ENCODE measurements around the gene ST8SIA5. TPM values are rescaled to one million over a fixed set of nuclear protein-coding genes. Genes with fewer than 3 reads are reported as not detected.

The ST8SIA5 gene
- total RNA-seq, 2 experiments from 2014 or later, result not detected

- Mint-ChIP-seq H3K4me3 (no peak overlapping the region), H3K4me1 (no peaks in the 10 kb centered on the region), H3K27me3 (peaks cover 7% of the 10 kb centered on the region), H3K27ac (no peak overlapping the region), H3K9me3 (peaks cover 2% of the 10 kb centered on the region), H3K36me3 (ENCODE audit: low read depth) (no peaks in the 10 kb centered on the region)
- ChIA-PET POLR2A (no interaction called here), CTCF (no interaction called here)
- DNase-seq, result no peak
Measured at GRCh38 chr18:46732201-46732600, 24.7 kb downstream of the ST8SIA5 start.

- Mint-ChIP-seq H3K27me3 (peaks cover 3% of the 10 kb centered on the region), H3K4me3 (no peak overlapping the region), H3K4me1 (no peaks in the 10 kb centered on the region), H3K36me3 (ENCODE audit: low read depth) (no peaks in the 10 kb centered on the region), H3K9me3 (peaks cover 2% of the 10 kb centered on the region), H3K27ac (no peak overlapping the region)
- ChIA-PET POLR2A (no interaction called here), CTCF (no interaction called here)
- DNase-seq, result no peak
Measured at GRCh38 chr18:46731316-46731715, 25.5 kb downstream of the ST8SIA5 start.

- Mint-ChIP-seq H3K36me3 (ENCODE audit: low read depth) (no peaks in the 10 kb centered on the region), H3K4me1 (no peaks in the 10 kb centered on the region), H3K9me3 (peaks cover 2% of the 10 kb centered on the region), H3K27ac (no peak overlapping the region), H3K27me3 (no peaks in the 10 kb centered on the region), H3K4me3 (no peak overlapping the region)
- DNase-seq, result no peak
- ChIA-PET POLR2A (no interaction called here), CTCF (no interaction called here)
Measured at GRCh38 chr18:46728219-46728930, 28.5 kb downstream of the ST8SIA5 start.

- ChIA-PET CTCF (no interaction called here), POLR2A (no interaction called here)
- Mint-ChIP-seq H3K4me1 (no peaks in the 10 kb centered on the region), H3K27me3 (no peaks in the 10 kb centered on the region), H3K9me3 (peaks cover 2% of the 10 kb centered on the region), H3K27ac (no peak overlapping the region), H3K36me3 (ENCODE audit: low read depth) (no peaks in the 10 kb centered on the region), H3K4me3 (no peak overlapping the region)
- no peak for DNase-seq
Measured at GRCh38 chr18:46727177-46727576, 29.7 kb downstream of the ST8SIA5 start.

GRCh38 chr18:46725310-46725709 is 31.5 kb downstream of the ST8SIA5 start:
- Mint-ChIP-seq H3K27ac (no peak overlapping the region), H3K36me3 (ENCODE audit: low read depth) (no peaks in the 10 kb centered on the region), H3K4me3 (no peak overlapping the region), H3K9me3 (peaks cover 2% of the 10 kb centered on the region), H3K4me1 (no peaks in the 10 kb centered on the region), H3K27me3 (no peaks in the 10 kb centered on the region)
- ChIA-PET CTCF (no interaction called here), POLR2A (no interaction called here)
- no peak for DNase-seq

- Mint-ChIP-seq H3K4me3 (no peak overlapping the region), H3K9me3 (no peaks in the 10 kb centered on the region), H3K27me3 (peaks cover 5% of the 10 kb centered on the region), H3K36me3 (ENCODE audit: low read depth) (no peaks in the 10 kb centered on the region), H3K4me1 (no peaks in the 10 kb centered on the region), H3K27ac (no peak overlapping the region)
- CTCF ChIA-PET, result no interaction called here
- POLR2A ChIA-PET, result no interaction called here
- no peak for DNase-seq
Measured at GRCh38 chr18:46723856-46724415, 32.9 kb downstream of the ST8SIA5 start.

- Mint-ChIP-seq H3K4me1 (no peaks in the 10 kb centered on the region), H3K36me3 (ENCODE audit: low read depth) (no peaks in the 10 kb centered on the region), H3K4me3 (no peak overlapping the region), H3K9me3 (no peaks in the 10 kb centered on the region), H3K27me3 (peaks cover 5% of the 10 kb centered on the region), H3K27ac (no peak overlapping the region)
- CTCF ChIA-PET, result no interaction called here
- DNase-seq, result no peak
- POLR2A ChIA-PET, result no interaction called here
Measured at GRCh38 chr18:46722051-46722450, 34.8 kb downstream of the ST8SIA5 start.

- Mint-ChIP-seq H3K4me1 (no peaks in the 10 kb centered on the region), H3K4me3 (no peak overlapping the region), H3K36me3 (ENCODE audit: low read depth) (no peaks in the 10 kb centered on the region), H3K27me3 (peaks cover 5% of the 10 kb centered on the region), H3K27ac (no peak overlapping the region), H3K9me3 (no peaks in the 10 kb centered on the region)
- ChIA-PET CTCF (no interaction called here), POLR2A (no interaction called here)
- DNase-seq, result no peak
Measured at GRCh38 chr18:46721331-46721730, 35.5 kb downstream of the ST8SIA5 start.

- no peaks in the 10 kb centered on the region for H3K36me3 Mint-ChIP-seq (ENCODE audit: low read depth)
- no peaks in the 10 kb centered on the region for H3K9me3 Mint-ChIP-seq
- no peak overlapping the region for H3K4me3 Mint-ChIP-seq
- H3K4me1 Mint-ChIP-seq, result no peaks in the 10 kb centered on the region
- no peak overlapping the region for H3K27ac Mint-ChIP-seq
- ChIA-PET CTCF (no interaction called here), POLR2A (no interaction called here)
- peaks cover 5% of the 10 kb centered on the region for H3K27me3 Mint-ChIP-seq
- DNase-seq, result no peak
Measured at GRCh38 chr18:46720521-46720920, 36.3 kb downstream of the ST8SIA5 start.

- ChIA-PET POLR2A (no interaction called here), CTCF (no interaction called here)
- H3K4me1 Mint-ChIP-seq, result no peaks in the 10 kb centered on the region
- peaks cover 5% of the 10 kb centered on the region for H3K27me3 Mint-ChIP-seq
- H3K9me3 Mint-ChIP-seq, result no peaks in the 10 kb centered on the region
- H3K27ac Mint-ChIP-seq, result no peak overlapping the region
- no peak overlapping the region for H3K4me3 Mint-ChIP-seq
- H3K36me3 Mint-ChIP-seq (ENCODE audit: low read depth), result no peaks in the 10 kb centered on the region
- DNase-seq, result no peak
Measured at GRCh38 chr18:46720092-46720491, 36.8 kb downstream of the ST8SIA5 start.

GRCh38 chr18:46719388-46719787 is 37.5 kb downstream of the ST8SIA5 start:
- no peaks in the 10 kb centered on the region for H3K36me3 Mint-ChIP-seq (ENCODE audit: low read depth)
- H3K9me3 Mint-ChIP-seq, result no peaks in the 10 kb centered on the region
- no peak for DNase-seq
- H3K4me3 Mint-ChIP-seq, result no peak overlapping the region
- CTCF ChIA-PET, result no interaction called here
- no peaks in the 10 kb centered on the region for H3K4me1 Mint-ChIP-seq
- H3K27me3 Mint-ChIP-seq, result peaks cover 5% of the 10 kb centered on the region
- H3K27ac Mint-ChIP-seq, result no peak overlapping the region
- POLR2A ChIA-PET, result no interaction called here

- DNase-seq, result no peak
- CTCF ChIA-PET, result no interaction called here
- Mint-ChIP-seq H3K4me1 (no peaks in the 10 kb centered on the region), H3K4me3 (no peak overlapping the region), H3K9me3 (no peaks in the 10 kb centered on the region), H3K27ac (no peak overlapping the region), H3K36me3 (ENCODE audit: low read depth) (no peaks in the 10 kb centered on the region), H3K27me3 (peaks cover 5% of the 10 kb centered on the region)
- POLR2A ChIA-PET, result no interaction called here
Measured at GRCh38 chr18:46718501-46719341, 38.1 kb downstream of the ST8SIA5 start.

- CTCF ChIA-PET, result no interaction called here
- Mint-ChIP-seq H3K9me3 (no peaks in the 10 kb centered on the region), H3K4me3 (no peak overlapping the region), H3K4me1 (no peaks in the 10 kb centered on the region), H3K27ac (no peak overlapping the region), H3K36me3 (ENCODE audit: low read depth) (no peaks in the 10 kb centered on the region), H3K27me3 (peaks cover 5% of the 10 kb centered on the region)
- DNase-seq, result no peak
- POLR2A ChIA-PET, result no interaction called here
Measured at GRCh38 chr18:46716827-46717226, 40.0 kb downstream of the ST8SIA5 start.

- peaks cover 6% of the 10 kb centered on the region for H3K27me3 Mint-ChIP-seq
- H3K4me1 Mint-ChIP-seq, result no peaks in the 10 kb centered on the region
- no peak for DNase-seq
- H3K9me3 Mint-ChIP-seq, result no peaks in the 10 kb centered on the region
- no peaks in the 10 kb centered on the region for H3K36me3 Mint-ChIP-seq (ENCODE audit: low read depth)
- ChIA-PET POLR2A (no interaction called here), CTCF (no interaction called here)
- no peak overlapping the region for H3K4me3 Mint-ChIP-seq
- H3K27ac Mint-ChIP-seq, result no peak overlapping the region
Measured at GRCh38 chr18:46716336-46716735, 40.5 kb downstream of the ST8SIA5 start.
